Measurements from ENCODE around the gene CD300LB.

CD300LB gene

GRCh38 chr17:74526681-74527080 is 4.6 kb downstream of the CD300LB start:
- Histone ChIP-seq H3K27me3 (replicated peaks) (no peaks in the 10 kb centered on the region), H3K27ac (no peak overlapping the region), H3K4me3 (ENCODE audit: low read depth, low read length) (no peak overlapping the region), H3K36me3 (replicated peaks) (no peaks in the 10 kb centered on the region)
- DNase-seq = no peak
- no peak for TF ChIP-seq CTCF (IDR thresholded peaks at IDR 0.05; ENCODE audit: low read depth, low read length, missing control alignments)
- in situ Hi-C loops (cut with HindIII; ENCODE audit: low pct_ligation_motif_present, low sequenced_read_pairs) = no loop called here

- Histone ChIP-seq H3K36me3 (replicated peaks) (no peaks in the 10 kb centered on the region), H3K27me3 (replicated peaks) (no peaks in the 10 kb centered on the region), H3K27ac (no peak overlapping the region), H3K4me3 (ENCODE audit: low read depth, low read length) (no peak overlapping the region)
- TF ChIP-seq CTCF (IDR thresholded peaks at IDR 0.05; ENCODE audit: low read depth, low read length, missing control alignments) = no peak
- in situ Hi-C loops (cut with HindIII; ENCODE audit: low pct_ligation_motif_present, low sequenced_read_pairs) = no loop called here
- DNase-seq = no peak
Observed at GRCh38 chr17:74525781-74526288, 5.4 kb downstream of the CD300LB start.

GRCh38 chr17:74525465-74525725 is 5.9 kb downstream of the CD300LB start:
- TF ChIP-seq CTCF (IDR thresholded peaks at IDR 0.05; ENCODE audit: low read depth, low read length, missing control alignments) = no peak
- in situ Hi-C loops (cut with HindIII; ENCODE audit: low pct_ligation_motif_present, low sequenced_read_pairs) = no loop called here
- no peak for DNase-seq
- H3K4me3 ChIP-seq (ENCODE audit: low read depth, low read length) = no peak overlapping the region
- no peaks in the 10 kb centered on the region for H3K36me3 ChIP-seq (replicated peaks)
- H3K27me3 ChIP-seq (replicated peaks) = no peaks in the 10 kb centered on the region
- no peak overlapping the region for H3K27ac ChIP-seq

- no peak for TF ChIP-seq CTCF (IDR thresholded peaks at IDR 0.05; ENCODE audit: low read depth, low read length, missing control alignments)
- in situ Hi-C loops (cut with HindIII; ENCODE audit: low pct_ligation_motif_present, low sequenced_read_pairs) = no loop called here
- no peak for DNase-seq
- H3K36me3 ChIP-seq (replicated peaks) = no peaks in the 10 kb centered on the region
- H3K27ac ChIP-seq = no peak overlapping the region
- H3K4me3 ChIP-seq (ENCODE audit: low read depth, low read length) = no peak overlapping the region
- no peaks in the 10 kb centered on the region for H3K27me3 ChIP-seq (replicated peaks)
Observed at GRCh38 chr17:74524653-74525464, 6.4 kb downstream of the CD300LB start.

- H3K36me3 ChIP-seq (replicated peaks) = no peaks in the 10 kb centered on the region
- DNase-seq = no peak
- no peak overlapping the region for H3K4me3 ChIP-seq (ENCODE audit: low read depth, low read length)
- no peaks in the 10 kb centered on the region for H3K27me3 ChIP-seq (replicated peaks)
- no peak for TF ChIP-seq CTCF (IDR thresholded peaks at IDR 0.05; ENCODE audit: low read depth, low read length, missing control alignments)
- in situ Hi-C loops (cut with HindIII; ENCODE audit: low pct_ligation_motif_present, low sequenced_read_pairs) = no loop called here
- no peak overlapping the region for H3K27ac ChIP-seq
Observed at GRCh38 chr17:74523308-74523707, 8.0 kb downstream of the CD300LB start.

Measured in brain microvascular endothelial cell (primary cell).